ENCODE results near the gene COL12A1. TPM values are rescaled to one million over a fixed set of nuclear protein-coding genes. Genes with fewer than 3 reads are reported as not detected.
A peak's percentile ranks its signal among the peaks of the same experiment; 100 is the strongest.

Gene COL12A1
- total RNA-seq, 1 donor from 2014 or later = 2,335 TPM

DNA sequence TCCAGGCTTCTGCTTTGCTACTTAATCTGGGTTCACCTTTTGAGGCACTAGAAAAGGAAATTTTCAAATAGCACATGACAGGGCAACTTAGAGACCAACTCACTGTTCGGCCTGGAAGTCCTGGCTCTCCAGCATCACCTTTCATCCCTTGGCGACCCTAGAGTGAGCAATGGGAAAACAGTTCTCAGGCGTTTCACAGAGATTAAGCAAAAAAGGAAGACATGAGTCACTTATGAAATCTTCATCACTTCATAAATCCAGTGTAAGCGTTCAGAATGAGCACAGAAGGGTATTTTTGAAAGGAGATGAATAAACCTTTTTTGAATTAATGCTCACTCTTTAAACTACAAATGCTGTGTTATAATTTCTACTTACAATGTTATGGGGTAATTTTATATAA is 104.0 kb downstream of the COL12A1 start:
- H3K4me3 Mint-ChIP-seq (ENCODE audit: unreplicated experiment) = no peak overlapping the region
- TF ChIP-seq, protein P1, sequence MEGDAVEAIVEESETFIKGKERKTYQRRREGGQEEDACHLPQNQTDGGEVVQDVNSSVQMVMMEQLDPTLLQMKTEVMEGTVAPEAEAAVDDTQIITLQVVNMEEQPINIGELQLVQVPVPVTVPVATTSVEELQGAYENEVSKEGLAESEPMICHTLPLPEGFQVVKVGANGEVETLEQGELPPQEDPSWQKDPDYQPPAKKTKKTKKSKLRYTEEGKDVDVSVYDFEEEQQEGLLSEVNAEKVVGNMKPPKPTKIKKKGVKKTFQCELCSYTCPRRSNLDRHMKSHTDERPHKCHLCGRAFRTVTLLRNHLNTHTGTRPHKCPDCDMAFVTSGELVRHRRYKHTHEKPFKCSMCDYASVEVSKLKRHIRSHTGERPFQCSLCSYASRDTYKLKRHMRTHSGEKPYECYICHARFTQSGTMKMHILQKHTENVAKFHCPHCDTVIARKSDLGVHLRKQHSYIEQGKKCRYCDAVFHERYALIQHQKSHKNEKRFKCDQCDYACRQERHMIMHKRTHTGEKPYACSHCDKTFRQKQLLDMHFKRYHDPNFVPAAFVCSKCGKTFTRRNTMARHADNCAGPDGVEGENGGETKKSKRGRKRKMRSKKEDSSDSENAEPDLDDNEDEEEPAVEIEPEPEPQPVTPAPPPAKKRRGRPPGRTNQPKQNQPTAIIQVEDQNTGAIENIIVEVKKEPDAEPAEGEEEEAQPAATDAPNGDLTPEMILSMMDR (IDR thresholded peaks at IDR 0.05) = no peak
- no peak for DNase-seq (ENCODE audit: extremely low spot score, unreplicated experiment)
- H3K4me1 Mint-ChIP-seq (ENCODE audit: unreplicated experiment) = peaks cover 83% of the 10 kb centered on the region
- no peaks in the 10 kb centered on the region for H3K9me3 Mint-ChIP-seq (ENCODE audit: unreplicated experiment)
- peaks cover 80% of the 10 kb centered on the region for H3K36me3 Mint-ChIP-seq (ENCODE audit: unreplicated experiment)
- H3K27me3 Mint-ChIP-seq (ENCODE audit: unreplicated experiment) = no peaks in the 10 kb centered on the region
- peak overlapping the region; percentile 80 for H3K27ac Mint-ChIP-seq (ENCODE audit: unreplicated experiment)

DNA sequence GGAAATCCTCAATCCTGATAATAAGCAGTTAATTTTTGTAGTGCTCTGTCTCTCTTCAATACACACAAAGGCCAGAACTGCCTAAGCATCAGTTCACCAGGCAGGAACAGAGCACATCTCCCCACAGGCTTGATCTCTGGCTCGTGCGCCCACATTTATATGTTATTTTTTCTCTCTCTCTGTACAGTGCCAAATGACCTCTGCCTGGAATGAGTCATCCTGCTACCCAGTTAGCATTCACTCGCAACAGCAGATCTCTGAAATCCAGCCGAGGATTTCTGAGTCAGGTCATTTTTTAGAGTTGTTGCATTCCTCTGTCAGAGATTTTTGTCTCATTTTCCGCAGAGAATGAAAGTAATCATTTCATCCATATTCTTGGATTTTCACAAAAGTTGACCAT is 107.1 kb downstream of the COL12A1 start:
- H3K4me1 Mint-ChIP-seq (ENCODE audit: unreplicated experiment) = peaks cover 81% of the 10 kb centered on the region
- H3K4me3 Mint-ChIP-seq (ENCODE audit: unreplicated experiment) = peak overlapping the region; percentile 59
- DNase-seq (ENCODE audit: extremely low spot score, unreplicated experiment) = peak; percentile 86
- peak overlapping the region; percentile 80 for H3K27ac Mint-ChIP-seq (ENCODE audit: unreplicated experiment)
- H3K9me3 Mint-ChIP-seq (ENCODE audit: unreplicated experiment) = no peaks in the 10 kb centered on the region
- no peaks in the 10 kb centered on the region for H3K27me3 Mint-ChIP-seq (ENCODE audit: unreplicated experiment)
- TF ChIP-seq, protein P1 (IDR thresholded peaks at IDR 0.05) = no peak
- H3K36me3 Mint-ChIP-seq (ENCODE audit: unreplicated experiment) = peaks cover 69% of the 10 kb centered on the region

DNA sequence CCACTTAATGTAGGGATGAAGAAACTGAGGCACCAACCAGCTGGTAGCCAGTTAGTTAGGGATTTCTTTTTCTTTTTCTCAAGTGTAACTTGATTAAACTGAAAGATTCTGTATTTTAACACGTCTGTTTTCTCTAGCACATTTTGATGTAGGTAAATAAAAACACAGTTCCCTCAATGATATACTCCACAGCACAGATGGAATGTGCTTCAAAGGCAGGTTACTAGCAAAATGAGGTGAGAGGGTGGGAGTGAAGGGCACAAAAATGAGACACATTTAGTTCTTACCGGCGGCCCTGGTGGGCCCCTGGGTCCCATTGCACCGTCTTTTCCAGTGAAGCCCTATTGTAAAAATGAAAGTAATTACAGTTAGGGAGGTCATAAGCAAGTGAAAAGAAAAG is 108.9 kb downstream of the COL12A1 start:
- Mint-ChIP-seq H3K9me3 (ENCODE audit: unreplicated experiment) (no peaks in the 10 kb centered on the region), H3K4me3 (ENCODE audit: unreplicated experiment) (no peak overlapping the region), H3K27ac (ENCODE audit: unreplicated experiment) (peak overlapping the region; percentile 83), H3K36me3 (ENCODE audit: unreplicated experiment) (peaks cover 58% of the 10 kb centered on the region), H3K27me3 (ENCODE audit: unreplicated experiment) (no peaks in the 10 kb centered on the region), H3K4me1 (ENCODE audit: unreplicated experiment) (peaks cover 65% of the 10 kb centered on the region)
- TF ChIP-seq, protein P1 (IDR thresholded peaks at IDR 0.05) = no peak
- DNase-seq (ENCODE audit: extremely low spot score, unreplicated experiment) = no peak

DNA sequence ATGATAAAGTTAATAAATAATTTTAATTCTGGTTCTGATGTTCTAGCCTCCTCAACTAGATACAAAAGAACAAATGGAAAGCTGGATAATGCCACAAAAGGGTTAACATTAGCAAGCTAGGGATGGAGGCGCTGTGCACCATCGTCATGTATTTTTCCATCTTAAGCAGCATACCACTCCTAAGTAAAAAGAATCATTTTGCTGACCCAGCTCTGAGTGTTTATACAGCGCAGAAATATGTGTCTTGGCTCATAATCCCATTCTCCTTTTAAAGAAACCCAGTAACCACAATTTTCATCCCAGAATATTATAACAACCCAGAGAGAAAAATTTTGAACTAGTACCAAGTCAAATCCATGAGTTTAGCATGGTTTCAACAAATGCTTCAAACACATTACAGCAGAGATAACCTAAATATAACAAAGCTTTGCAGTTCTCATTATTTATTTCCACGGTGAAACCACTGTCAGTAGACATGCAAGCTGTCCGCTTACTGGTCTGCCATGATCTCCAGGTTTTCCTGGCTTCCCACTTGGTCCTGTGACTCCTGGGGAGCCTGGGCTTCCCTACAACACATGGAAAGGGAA is 111.1 kb downstream of the COL12A1 start:
- peaks cover 43% of the 10 kb centered on the region for H3K36me3 Mint-ChIP-seq (ENCODE audit: unreplicated experiment)
- peak overlapping the region; percentile 17 for H3K4me3 Mint-ChIP-seq (ENCODE audit: unreplicated experiment)
- TF ChIP-seq, protein P1 (IDR thresholded peaks at IDR 0.05) = peak; percentile 36
- no peaks in the 10 kb centered on the region for H3K9me3 Mint-ChIP-seq (ENCODE audit: unreplicated experiment)
- peak overlapping the region; percentile 94 for H3K27ac Mint-ChIP-seq (ENCODE audit: unreplicated experiment)
- no peaks in the 10 kb centered on the region for H3K27me3 Mint-ChIP-seq (ENCODE audit: unreplicated experiment)
- no peak for DNase-seq (ENCODE audit: extremely low spot score, unreplicated experiment)
- peaks cover 43% of the 10 kb centered on the region for H3K4me1 Mint-ChIP-seq (ENCODE audit: unreplicated experiment)

DNA sequence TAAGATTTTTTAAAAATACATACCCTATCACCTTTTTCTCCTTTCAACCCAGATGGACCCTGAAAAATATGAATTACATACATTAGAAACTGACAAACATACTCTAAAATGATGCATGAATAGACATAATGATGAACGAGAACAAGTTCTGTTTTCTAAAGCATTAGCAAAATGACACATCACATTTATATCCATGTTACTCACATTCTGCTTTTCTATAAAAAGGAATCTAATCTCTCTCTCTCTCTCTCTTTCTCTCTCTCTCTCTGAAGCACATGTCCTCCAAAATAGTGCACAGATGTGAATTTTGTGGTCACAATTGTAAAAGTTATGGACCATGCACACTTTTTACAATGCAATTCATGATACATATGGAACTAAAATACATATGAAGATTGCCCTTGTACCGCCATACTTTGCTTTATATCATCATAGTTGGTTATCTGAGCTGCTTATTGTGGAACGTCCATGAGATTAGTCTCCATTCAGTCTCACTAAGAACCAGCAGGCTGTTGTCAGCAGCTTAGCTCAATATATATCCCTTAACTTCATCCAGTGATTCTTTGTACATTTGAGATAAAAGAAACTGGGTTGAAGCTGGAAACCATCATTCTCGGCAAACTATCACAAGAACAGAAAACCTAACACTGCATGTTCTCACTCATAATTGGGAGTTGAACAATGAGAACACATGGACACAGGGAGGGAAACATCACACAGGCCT is 114.2 kb downstream of the COL12A1 start:
- TF ChIP-seq, protein P1 (IDR thresholded peaks at IDR 0.05) = no peak
- DNase-seq (ENCODE audit: extremely low spot score, unreplicated experiment) = no peak
- Mint-ChIP-seq H3K4me1 (ENCODE audit: unreplicated experiment) (peaks cover 23% of the 10 kb centered on the region), H3K9me3 (ENCODE audit: unreplicated experiment) (no peaks in the 10 kb centered on the region), H3K27me3 (ENCODE audit: unreplicated experiment) (no peaks in the 10 kb centered on the region), H3K4me3 (ENCODE audit: unreplicated experiment) (no peak overlapping the region), H3K36me3 (ENCODE audit: unreplicated experiment) (peaks cover 51% of the 10 kb centered on the region), H3K27ac (ENCODE audit: unreplicated experiment) (no peak overlapping the region)

Data from osteocyte (in vitro differentiated cells).